Measurements from ENCODE around the gene NKIRAS2.

DNA sequence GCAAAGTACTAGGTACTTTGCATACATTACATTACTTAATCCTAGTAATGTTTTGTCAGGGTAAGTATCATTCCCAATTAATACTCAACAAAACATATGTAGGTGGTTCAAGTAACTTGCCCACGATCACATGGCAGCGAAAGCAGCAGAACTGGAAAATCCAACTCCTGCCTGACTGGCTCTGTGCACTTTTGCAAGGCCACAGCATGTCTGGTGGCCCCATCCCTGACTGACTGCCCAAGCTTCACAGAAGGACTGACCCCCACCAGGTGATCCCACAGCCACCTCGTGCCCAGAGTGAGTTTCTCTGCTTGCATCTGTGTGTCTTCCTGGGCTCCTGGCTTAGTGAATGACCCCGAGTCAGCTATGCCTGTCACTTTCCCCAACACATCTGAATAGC, 41.9 kb upstream of the NKIRAS2 start:
- TF ChIP-seq POLR2A (IDR thresholded peaks at IDR 0.05) = no peak
- no peak for TF ChIP-seq CTCF (IDR thresholded peaks at IDR 0.05)

Data from esophagus squamous epithelium (tissue), 4 donors.